ENCODE data around the gene C1orf115.

DNA sequence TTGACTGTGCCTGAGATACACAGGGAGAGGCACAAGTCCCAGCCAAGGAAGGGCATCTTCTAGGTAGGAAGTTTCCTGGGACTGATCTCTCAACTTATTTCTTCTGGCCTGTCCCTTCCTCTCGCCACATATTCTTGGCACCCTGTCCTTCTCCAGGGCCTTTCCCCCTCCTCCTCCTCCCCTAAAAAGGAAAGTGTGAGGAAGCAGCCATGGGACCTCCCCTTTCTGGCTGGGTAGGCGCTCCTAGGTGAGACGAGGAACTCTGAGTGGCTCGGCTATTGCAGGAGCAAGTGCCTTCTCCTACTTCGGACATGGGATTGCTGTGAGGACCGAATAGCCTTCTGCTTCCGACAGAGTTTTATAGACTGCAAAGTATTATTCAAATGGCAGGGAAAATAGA, 42.5 kb downstream of the C1orf115 start:
- TF ChIP-seq, protein P1, sequence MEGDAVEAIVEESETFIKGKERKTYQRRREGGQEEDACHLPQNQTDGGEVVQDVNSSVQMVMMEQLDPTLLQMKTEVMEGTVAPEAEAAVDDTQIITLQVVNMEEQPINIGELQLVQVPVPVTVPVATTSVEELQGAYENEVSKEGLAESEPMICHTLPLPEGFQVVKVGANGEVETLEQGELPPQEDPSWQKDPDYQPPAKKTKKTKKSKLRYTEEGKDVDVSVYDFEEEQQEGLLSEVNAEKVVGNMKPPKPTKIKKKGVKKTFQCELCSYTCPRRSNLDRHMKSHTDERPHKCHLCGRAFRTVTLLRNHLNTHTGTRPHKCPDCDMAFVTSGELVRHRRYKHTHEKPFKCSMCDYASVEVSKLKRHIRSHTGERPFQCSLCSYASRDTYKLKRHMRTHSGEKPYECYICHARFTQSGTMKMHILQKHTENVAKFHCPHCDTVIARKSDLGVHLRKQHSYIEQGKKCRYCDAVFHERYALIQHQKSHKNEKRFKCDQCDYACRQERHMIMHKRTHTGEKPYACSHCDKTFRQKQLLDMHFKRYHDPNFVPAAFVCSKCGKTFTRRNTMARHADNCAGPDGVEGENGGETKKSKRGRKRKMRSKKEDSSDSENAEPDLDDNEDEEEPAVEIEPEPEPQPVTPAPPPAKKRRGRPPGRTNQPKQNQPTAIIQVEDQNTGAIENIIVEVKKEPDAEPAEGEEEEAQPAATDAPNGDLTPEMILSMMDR (IDR thresholded peaks at IDR 0.05; ENCODE audit: low read depth, low read length), result no peak
- no peak for TF ChIP-seq EZH2phosphoT487 (IDR thresholded peaks at IDR 0.05; ENCODE audit: low read depth)
